H1 (cell line): Measurements from ENCODE around the gene TMED5. TPM values are rescaled to one million over a fixed set of nuclear protein-coding genes. Genes with fewer than 3 reads are reported as not detected.

Experiments
- CTCF ChIA-PET: fragments of 300-600 bp; sonication (Branson Sonifier 250); formaldehyde crosslinking; loops from one replicate; lab custom pipeline; 2021; ENCODE audit not compliant: partially characterized antibody; lab: Charles Lee
- POLR2A ChIA-PET: fragments of 300-600 bp; sonication (Branson Sonifier 250); formaldehyde crosslinking; loops from one replicate; lab custom pipeline; 2021; ENCODE audit warnings: inconsistent platforms; ENCODE audit not compliant: partially characterized antibody; lab: Charles Lee
- DNase-seq, 2 experiments: peaks; one replicate each; pipeline versions ENCODE4 v3.0.0 to v3.0.0-alpha.2; 2010 to 2022; ENCODE audit warnings: low spot score in 2 of 2, low read depth in 1 of 2, mixed read lengths in 1 of 2
- FAIRE-seq: peaks from 2 replicates; lab custom pipeline; 2011; peaks lifted over from hg19 to GRCh38; lab: Jason Lieb, UNC
- H2AFZ ChIP-seq: 2 replicates; pipeline ENCODE4 v1.8.1; 2012; ENCODE audit warnings: low read length, inconsistent platforms
- H2AK5ac ChIP-seq: 2 replicates; pipeline ENCODE4 v1.6.1; 2013; ENCODE audit warnings: low read depth, low read length
- H2BK120ac ChIP-seq: replicated peaks from 2 replicates; pipeline ENCODE3; 2013; ENCODE audit warnings: low read depth, low read length, inconsistent platforms
- H2BK12ac ChIP-seq: 2 replicates; pipeline ENCODE4 v1.6.1; 2013; ENCODE audit warnings: low read depth, low read length
- H2BK15ac ChIP-seq: 2 replicates; pipeline ENCODE4 v1.6.1; 2013; ENCODE audit warnings: low read length
- H2BK20ac ChIP-seq: 2 replicates; pipeline ENCODE4 v1.6.1; 2013; ENCODE audit warnings: low read length
- H2BK5ac ChIP-seq: 2 replicates; pipeline ENCODE4 v1.6.1; 2013; ENCODE audit warnings: low read depth, low read length
- H3K14ac ChIP-seq: 2 replicates; pipeline ENCODE4 v1.6.1; 2013; ENCODE audit warnings: inconsistent platforms; ENCODE audit not compliant: insufficient read length
- H3K18ac ChIP-seq: 2 replicates; pipeline ENCODE4 v1.6.1; 2013; ENCODE audit warnings: low read length; ENCODE audit errors: extremely low read depth
- H3K23ac ChIP-seq: 2 replicates; pipeline ENCODE4 v1.6.1; 2013; ENCODE audit warnings: inconsistent platforms; ENCODE audit not compliant: insufficient read length
- H3K23me2 ChIP-seq: 2 replicates; pipeline ENCODE4 v1.6.1; 2013; ENCODE audit warnings: low read depth, low read length
- H3K27ac ChIP-seq: 2 replicates; pipeline ENCODE4 v1.6.1; 2011; ENCODE audit warnings: low read depth, low read length, inconsistent platforms
- H3K27me3 ChIP-seq, 4 experiments: replicated peaks in 1 of 4; 1 replicate in 1 of 4; 2 replicates in 3 of 4; pipeline versions ENCODE4 v1.6.1 to v1.8.1; 2011 to 2013; ENCODE audit warnings: low read length in 3 of 4, mild to moderate bottlenecking in 3 of 4, inconsistent platforms in 2 of 4, mixed read lengths in 2 of 4, moderate library complexity in 1 of 4; ENCODE audit not compliant: control insufficient read depth in 3 of 4, insufficient read depth in 3 of 4; ENCODE audit errors: extremely low read depth in 1 of 4
- H3K36me3 ChIP-seq, 4 experiments: 2 replicates each; pipeline versions ENCODE4 v1.6.1 to v1.8.1; 2011 to 2013; ENCODE audit warnings: mild to moderate bottlenecking in 4 of 4, low read length in 3 of 4, moderate library complexity in 2 of 4, control low read depth in 1 of 4, inconsistent platforms in 1 of 4; ENCODE audit not compliant: insufficient read depth in 4 of 4, control insufficient read depth in 2 of 4
- H3K4ac ChIP-seq: replicated peaks from 2 replicates; pipeline ENCODE3; 2013; ENCODE audit warnings: low read length, low read depth, mixed read lengths, inconsistent platforms; ENCODE audit not compliant: insufficient read length
- H3K4me1 ChIP-seq, 4 experiments: replicated peaks in 1 of 4; 1 replicate in 1 of 4; 2 replicates in 3 of 4; pipeline versions ENCODE4 v1.6.1 to v1.8.1; 2011 to 2013; ENCODE audit warnings: low read length in 3 of 4, inconsistent platforms in 2 of 4, mixed read lengths in 1 of 4; ENCODE audit not compliant: insufficient read depth in 4 of 4, control insufficient read depth in 3 of 4
- H3K4me2 ChIP-seq, 2 experiments: 2 replicates each; pipeline versions ENCODE4 v1.6.1 to v1.8.1; 2011 to 2013; ENCODE audit warnings: low read depth in 2 of 2, low read length in 2 of 2, control low read depth in 1 of 2, inconsistent platforms in 1 of 2, mild to moderate bottlenecking in 1 of 2; ENCODE audit not compliant: insufficient read depth in 1 of 2
- H3K4me3 ChIP-seq, 4 experiments: fragments of 200-600, 300-600 bp in 1 of 4; sonication (generic), shearing (Covaris generic), sonication (Bioruptor Twin) in 1 of 4; 2 replicates each; pipeline versions ENCODE4 v1.5.1 to v1.8.1; 2011 to 2016; ENCODE audit warnings: low read length in 4 of 4, low read depth in 3 of 4, control low read depth in 2 of 4, inconsistent platforms in 2 of 4, mild to moderate bottlenecking in 2 of 4, mixed read lengths in 1 of 4, moderate library complexity in 1 of 4; ENCODE audit not compliant: insufficient read depth in 2 of 4; ENCODE audit errors: extremely low read depth in 1 of 4
- H3K56ac ChIP-seq: replicated peaks from 2 replicates; pipeline ENCODE3; 2013; ENCODE audit warnings: low read depth, mild to moderate bottlenecking, mixed read lengths, low read length, inconsistent platforms; ENCODE audit not compliant: insufficient read length
- H3K79me1 ChIP-seq: 2 replicates; pipeline ENCODE4 v1.6.1; 2013; ENCODE audit warnings: low read depth, low read length, control low read depth
- H3K79me2 ChIP-seq, 2 experiments: 2 replicates each; pipeline versions ENCODE4 v1.6.1 to v1.8.1; 2012 to 2013; ENCODE audit warnings: low read length in 2 of 2, mild to moderate bottlenecking in 2 of 2, inconsistent platforms in 1 of 2; ENCODE audit not compliant: insufficient read depth in 2 of 2, control insufficient read depth in 1 of 2
- H3K9ac ChIP-seq, 4 experiments: replicated peaks in 1 of 4; 1 replicate in 1 of 4; 2 replicates in 3 of 4; pipeline versions ENCODE4 v1.6.1 to v1.8.1; 2011 to 2013; ENCODE audit warnings: low read depth in 3 of 4, low read length in 3 of 4, control low read depth in 2 of 4, mild to moderate bottlenecking in 2 of 4, moderate library complexity in 2 of 4, inconsistent platforms in 1 of 4; ENCODE audit errors: extremely low read depth in 1 of 4
- H3K9me3 ChIP-seq, 2 experiments: 2 replicates each; pipeline versions ENCODE4 v1.6.1 to v1.8.1; 2012 to 2013; ENCODE audit warnings: mild to moderate bottlenecking in 2 of 2, moderate library complexity in 2 of 2, control low read depth in 1 of 2, inconsistent platforms in 1 of 2, low read depth in 1 of 2, low read length in 1 of 2, mixed read lengths in 1 of 2; ENCODE audit not compliant: insufficient read depth in 2 of 2
- H4K20me1 ChIP-seq, 2 experiments: replicated peaks in 1 of 2; 2 replicates each; pipeline versions ENCODE3 to v1.8.1; 2011 to 2013; ENCODE audit warnings: inconsistent platforms in 2 of 2, low read length in 2 of 2, mild to moderate bottlenecking in 1 of 2; ENCODE audit not compliant: insufficient read depth in 2 of 2, control insufficient read depth in 1 of 2
- H4K5ac ChIP-seq: 2 replicates; pipeline ENCODE4 v1.6.1; 2013; ENCODE audit warnings: low read length, low read depth, mixed read lengths, inconsistent platforms; ENCODE audit not compliant: insufficient read length
- H4K8ac ChIP-seq: 2 replicates; pipeline ENCODE4 v1.8.0; 2013; ENCODE audit warnings: mild to moderate bottlenecking, moderate library complexity, low read length, inconsistent platforms; ENCODE audit not compliant: insufficient read depth; ENCODE audit errors: extremely low read depth
- H4K91ac ChIP-seq: replicated peaks from 2 replicates; pipeline ENCODE3; 2013; ENCODE audit warnings: low read length, mixed read lengths, inconsistent platforms; ENCODE audit not compliant: insufficient read length
- CEBPB ChIP-seq: IDR thresholded peaks from 2 replicates; pipeline ENCODE4 v1.6.1; 2012; ENCODE audit warnings: low read depth, low read length
- NANOG ChIP-seq: IDR thresholded peaks from 2 replicates; pipeline ENCODE4 v1.6.1; 2011; ENCODE audit warnings: low read length, low read depth, mild to moderate bottlenecking, inconsistent platforms; ENCODE audit not compliant: insufficient read depth, poor library complexity, severe bottlenecking
- TEAD4 ChIP-seq: IDR thresholded peaks from 2 replicates; pipeline ENCODE4 v1.6.1; 2012; ENCODE audit warnings: low read depth, low read length, inconsistent platforms, mixed read lengths
- WGBS, 2 experiments: shearing (Covaris generic) in 1 of 2; methylation state at CpG; one replicate each; pipeline versions ENCODE4 v1.1.6 to v1.1.7; 2013 to 2015; ENCODE audit warnings: low lambda C conversion rate in 2 of 2, mixed read lengths in 2 of 2, inconsistent platforms in 1 of 2, low coverage in 1 of 2, missing lambda C conversion rate in 1 of 2; ENCODE audit not compliant: insufficient replicate concordance in 2 of 2, insufficient coverage in 1 of 2, insufficient read length in 1 of 2; ENCODE audit errors: extremely low coverage in 1 of 2, missing lambda C conversion rate in 1 of 2; 5-methylcytosine and 5-hydroxymethylcytosine counted together
- polyA plus RNA-seq, 7 experiments: library from polyadenylated mRNA; depleted of rRNA in 3 of 7; stranded (reverse) in 5 of 7; unstranded in 2 of 7; fragments of >200 nt in 5 of 7; fragments of 200-250 nt in 2 of 7; gene quantifications; 1 replicate in 5 of 7; 2 replicates in 1 of 7; 4 replicates in 1 of 7; pipeline versions ENCODE4 v1.2.1 to v1.2.3, GENCODE V29; 2011 to 2013; ENCODE audit warnings: missing spikeins in 2 of 7, mixed read lengths in 2 of 7
- total RNA-seq: library from RNA; stranded (reverse); fragmentation: NEBNext Ultra II Directional; extraction: Animal tissue kit (Norgen Biotek cat#: 25700); gene quantifications from 2 replicates; pipeline ENCODE4 v1.2.1, GENCODE V29; 2021

The TMED5 gene
- total and polyA plus RNA-seq, 2 of the 8 experiments (the other 6 are each of a cell fraction or from before 2014, with no cell fraction given) = 14.8 to 32.8 TPM

DNA sequence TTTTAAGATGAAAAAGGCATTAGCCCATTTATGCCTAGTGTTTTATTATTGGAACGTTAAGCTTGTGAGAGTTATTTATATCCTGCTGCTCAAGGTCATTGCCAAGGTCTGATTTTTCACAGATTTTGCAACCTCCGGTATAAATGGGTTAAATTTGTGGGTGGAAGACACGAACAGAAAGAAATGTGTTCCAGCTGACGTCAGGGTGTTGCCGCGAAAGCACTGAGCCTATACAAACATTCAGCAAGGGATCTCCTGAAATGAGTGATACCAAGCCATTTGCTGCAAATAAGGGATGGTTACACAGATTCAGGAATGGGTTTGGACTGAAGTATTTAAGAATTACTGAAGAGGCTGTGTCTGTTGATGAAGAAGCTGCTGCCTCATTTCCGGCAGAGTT lies 32.2 kb downstream of the TMED5 start:
- no peaks in the 10 kb centered on the region for H4K20me1 ChIP-seq
- DNase-seq (no peak), FAIRE-seq (no peak)
- no peak overlapping the region for H4K5ac ChIP-seq
- H3K27me3 ChIP-seq = no peaks in the 10 kb centered on the region
- no peak overlapping the region for H3K18ac ChIP-seq
- WGBS, 2 experiments = 91% methylated on average over 7 of the region's 7 CpGs; no CpG with 5 or more reads in 1 of the 2 experiments
- H2BK15ac ChIP-seq = no peak overlapping the region
- no peak overlapping the region for H2BK20ac ChIP-seq
- POLR2A ChIA-PET = no interaction called here
- no peaks in the 10 kb centered on the region for H3K23me2 ChIP-seq
- H3K27ac ChIP-seq = 0 out of 2 replicates have a peak overlapping the region, but pooled peaks have one; percentile 8
- no peak overlapping the region for H4K8ac ChIP-seq
- no peak overlapping the region for H3K4me3 ChIP-seq
- H3K14ac ChIP-seq = no peak overlapping the region
- H3K4me2 ChIP-seq = no peak overlapping the region
- H2BK5ac ChIP-seq = no peak overlapping the region
- no peak overlapping the region for H2AK5ac ChIP-seq
- H3K4me1 ChIP-seq = no peaks in the 10 kb centered on the region
- H3K79me2 ChIP-seq = no peaks in the 10 kb centered on the region; a peak in 1 of 4 replicates
- H3K9me3 ChIP-seq = no peaks in the 10 kb centered on the region
- CTCF ChIA-PET = interaction anchor here (1.3 kb wide), 1 partner anchor 30 kb away, joined by 3 read pairs; no protein-coding TSS in a partner anchor
- no peak overlapping the region for H4K91ac ChIP-seq
- H3K79me1 ChIP-seq = no peaks in the 10 kb centered on the region
- no peak overlapping the region for H3K23ac ChIP-seq
- H3K36me3 ChIP-seq = peaks cover 0 to 17% (median 0%) of the 10 kb centered on the region in 4 experiments; a peak in 3 of 8 replicates
- H2AFZ ChIP-seq = no peak overlapping the region
- no peak overlapping the region for H2BK12ac ChIP-seq
- H2BK120ac ChIP-seq = no peak overlapping the region
- no peak overlapping the region for H3K4ac ChIP-seq
- H3K56ac ChIP-seq = no peak overlapping the region
- H3K9ac ChIP-seq = no peak overlapping the region
- TF ChIP-seq CEBPB (no peak), NANOG (no peak), TEAD4 (no peak)
